ENCODE results near the gene CLEC12A. TPM values are rescaled to one million over a fixed set of nuclear protein-coding genes. Genes with fewer than 3 reads are reported as not detected.

CLEC12A gene
- total and polyA plus RNA-seq, 2 of the 13 experiments (the other 11 are each of a cell fraction or from before 2014, with no cell fraction given) = not detected

- WGBS (ENCODE audit: low lambda C conversion rate) = 2% methylated on average over 5 of the region's 5 CpGs
- Histone ChIP-seq H3K27me3 (ENCODE audit: control insufficient read depth in 1 of 2, insufficient read depth in 2 of 2, low read length in 2 of 2) (no peaks in the 10 kb centered on the region), H3K4me1 (ENCODE audit: insufficient read depth, low read length) (no peaks in the 10 kb centered on the region), H2AFZ (ENCODE audit: low read length) (no peak overlapping the region), H4K20me1 (ENCODE audit: insufficient read depth, low read length) (no peaks in the 10 kb centered on the region), H3K9me3 (ENCODE audit: low read length) (no peaks in the 10 kb centered on the region), H3K4me3 (replicated peaks in 1 of 3; ENCODE audit: insufficient read depth in 1 of 3, low read depth in 2 of 3, low read length in 3 of 3) (no peak overlapping the region), H3K27ac (ENCODE audit: extremely low read length, insufficient read depth, low read length) (no peak overlapping the region), H3K4me2 (ENCODE audit: low read depth, low read length) (no peak overlapping the region), H3K9ac (ENCODE audit: insufficient read depth, low read depth, low read length) (no peak overlapping the region), H3K79me2 (ENCODE audit: insufficient read depth, low read length) (no peaks in the 10 kb centered on the region), H3K36me3 (replicated peaks in 1 of 2; ENCODE audit: control insufficient read depth in 1 of 2, insufficient read depth in 2 of 2, low read length in 2 of 2) (no peaks in the 10 kb centered on the region)
- ChIA-PET POLR2A (no interaction called here), CTCF (ENCODE audit: low intra/inter-chr PET ratio, low total read pairs) (no interaction called here)
- ATAC-seq (no peak), DNase-seq (ENCODE audit: low spot score) (no peak), FAIRE-seq (no peak)
- no TSS peak for BruUV-seq (replicated peaks)
- TF ChIP-seq ZNF510 (CRISPR knock-in tag; IDR thresholded peaks at IDR 0.05; ENCODE audit: low read depth) (no peak), ZBTB33 (CRISPR knock-in tag; IDR thresholded peaks at IDR 0.05) (no peak), RNF2 (conservative IDR thresholded peaks at IDR 0.05; ENCODE audit: low read depth) (no peak), MBNL3 (CRISPR knock-in tag; conservative IDR thresholded peaks at IDR 0.05) (no peak), GPN1 (CRISPR knock-in tag; IDR thresholded peaks at IDR 0.05; ENCODE audit: borderline replicate concordance) (no peak), KLF16 (CRISPR knock-in tag; IDR thresholded peaks at IDR 0.05) (no peak), CBX1 (IDR thresholded peaks at IDR 0.05; ENCODE audit: low read depth) (no peak), XRCC5 (optimal IDR thresholded peaks at IDR 0.05; ENCODE audit: low read length) (no peak)
- intact Hi-C loops (cut with micrococcal nuclease; ENCODE audit: unreplicated experiment) = no loop called here
- in situ Hi-C loops (cut with HindIII; ENCODE audit: extremely low pct_ligation_motif_present, low pct_unique_long_range_greater_than_20kb) = no loop called here
Measured at GRCh38 chr12:9960590-9960989, 10.6 kb upstream of the CLEC12A start.

GRCh38 chr12:9961106-9961505 lies 10.1 kb upstream of the CLEC12A start:
- FAIRE-seq (no peak), ATAC-seq (no peak), DNase-seq (ENCODE audit: low spot score) (no peak)
- Histone ChIP-seq H3K4me2 (ENCODE audit: low read depth, low read length) (no peak overlapping the region), H3K9me3 (ENCODE audit: low read length) (no peaks in the 10 kb centered on the region), H3K4me3 (replicated peaks in 1 of 3; ENCODE audit: insufficient read depth in 1 of 3, low read depth in 2 of 3, low read length in 3 of 3) (no peak overlapping the region), H3K27me3 (ENCODE audit: control insufficient read depth in 1 of 2, insufficient read depth in 2 of 2, low read length in 2 of 2) (no peaks in the 10 kb centered on the region), H3K36me3 (replicated peaks in 1 of 2; ENCODE audit: control insufficient read depth in 1 of 2, insufficient read depth in 2 of 2, low read length in 2 of 2) (no peaks in the 10 kb centered on the region), H2AFZ (ENCODE audit: low read length) (no peak overlapping the region), H3K4me1 (ENCODE audit: insufficient read depth, low read length) (no peaks in the 10 kb centered on the region), H3K79me2 (ENCODE audit: insufficient read depth, low read length) (no peaks in the 10 kb centered on the region), H3K9ac (ENCODE audit: insufficient read depth, low read depth, low read length) (no peak overlapping the region), H3K27ac (ENCODE audit: extremely low read length, insufficient read depth, low read length) (no peak overlapping the region), H4K20me1 (ENCODE audit: insufficient read depth, low read length) (no peaks in the 10 kb centered on the region)
- WGBS (ENCODE audit: low lambda C conversion rate) = 89% methylated on average over 3 of the region's 3 CpGs
- ChIA-PET POLR2A (no interaction called here), CTCF (ENCODE audit: low intra/inter-chr PET ratio, low total read pairs) (no interaction called here)
- intact Hi-C loops (cut with micrococcal nuclease; ENCODE audit: unreplicated experiment) = no loop called here
- no TSS peak for BruUV-seq (replicated peaks)
- in situ Hi-C loops (cut with HindIII; ENCODE audit: extremely low pct_ligation_motif_present, low pct_unique_long_range_greater_than_20kb) = no loop called here
- TF ChIP-seq ZNF33B (CRISPR knock-in tag; IDR thresholded peaks at IDR 0.05) (no peak), AHDC1 (CRISPR knock-in tag; IDR thresholded peaks at IDR 0.05; ENCODE audit: borderline replicate concordance) (no peak)

Data from HepG2 (cell line).